ENCODE data around the gene SELPLG. TPM values are rescaled to one million over a fixed set of nuclear protein-coding genes. Genes with fewer than 3 reads are reported as not detected.
A peak's percentile ranks its signal among the peaks of the same experiment; 100 is the strongest.
"Not testable (repeated sequence)": the region's sequence is repeated elsewhere in the genome, so short reads cannot be mapped to it uniquely, and the experiment has no call there.

The SELPLG gene
- total RNA-seq, 1 experiment from 2014 or later, result 1.7 TPM

- DNase-seq (ENCODE audit: low read depth), result not testable (repeated sequence)
Observed at GRCh38 chr12:108618953-108619274, 14.8 kb downstream of the SELPLG start.

GRCh38 chr12:108618079-108618952 lies 15.4 kb downstream of the SELPLG start:
- peak; percentile 89 for DNase-seq (ENCODE audit: low read depth)

- DNase-seq (ENCODE audit: low read depth), result peak; percentile 90
Observed at GRCh38 chr12:108616941-108617858, 16.5 kb downstream of the SELPLG start.

GRCh38 chr12:108616359-108616758 lies 17.3 kb downstream of the SELPLG start:
- no peak for DNase-seq (ENCODE audit: low read depth)

- no peak for DNase-seq (ENCODE audit: low read depth)
Observed at GRCh38 chr12:108615918-108616317, 17.8 kb downstream of the SELPLG start.

GRCh38 chr12:108614639-108615038 lies 19.1 kb downstream of the SELPLG start:
- no peak for DNase-seq (ENCODE audit: low read depth)

- DNase-seq (ENCODE audit: low read depth), result no peak
Observed at GRCh38 chr12:108614041-108614440, 19.7 kb downstream of the SELPLG start.

GRCh38 chr12:108613548-108613947 lies 20.1 kb downstream of the SELPLG start:
- DNase-seq (ENCODE audit: low read depth), result peak; percentile 84

GRCh38 chr12:108612788-108613282 lies 20.9 kb downstream of the SELPLG start:
- DNase-seq (ENCODE audit: low read depth), result peak; percentile 51

GRCh38 chr12:108611884-108612415 lies 21.7 kb downstream of the SELPLG start:
- DNase-seq (ENCODE audit: low read depth), result peak; percentile 97

- DNase-seq (ENCODE audit: low read depth), result peak; percentile 68
Observed at GRCh38 chr12:108610856-108611605, 22.7 kb downstream of the SELPLG start.

- DNase-seq (ENCODE audit: low read depth), result no peak
Observed at GRCh38 chr12:108610336-108610815, 23.3 kb downstream of the SELPLG start.

- peak; percentile 98 for DNase-seq (ENCODE audit: low read depth)
Observed at GRCh38 chr12:108609537-108610335, 24.0 kb downstream of the SELPLG start.

- DNase-seq (ENCODE audit: low read depth), result no peak
Observed at GRCh38 chr12:108608616-108609015, 25.1 kb downstream of the SELPLG start.

- no peak for DNase-seq (ENCODE audit: low read depth)
Observed at GRCh38 chr12:108607981-108608600, 25.6 kb downstream of the SELPLG start.

GRCh38 chr12:108606492-108606891 lies 27.2 kb downstream of the SELPLG start:
- DNase-seq (ENCODE audit: low read depth), result no peak

- no peak for DNase-seq (ENCODE audit: low read depth)
Observed at GRCh38 chr12:108605690-108606406, 27.8 kb downstream of the SELPLG start.

- peak; percentile 60 for DNase-seq (ENCODE audit: low read depth)
Observed at GRCh38 chr12:108605000-108605689, 28.5 kb downstream of the SELPLG start.
